M059J (cell line): ENCODE results near the gene CORO1C. TPM values are rescaled to one million over a fixed set of nuclear protein-coding genes. Genes with fewer than 3 reads are reported as not detected.

Source experiments
- DNase-seq: peaks from one replicate; pipeline ENCODE4 v3.0.0-alpha.2; 2012; ENCODE audit warnings: low read depth
- total RNA-seq: library from RNA; depleted of rRNA; stranded (reverse); fragments of >200 nt; shearing (Covaris generic); gene quantifications from 2 replicates; pipeline ENCODE4 v1.2.3, GENCODE V29; 2014

The CORO1C gene
- total RNA-seq, 1 experiment from 2014 or later: 171 TPM

DNA sequence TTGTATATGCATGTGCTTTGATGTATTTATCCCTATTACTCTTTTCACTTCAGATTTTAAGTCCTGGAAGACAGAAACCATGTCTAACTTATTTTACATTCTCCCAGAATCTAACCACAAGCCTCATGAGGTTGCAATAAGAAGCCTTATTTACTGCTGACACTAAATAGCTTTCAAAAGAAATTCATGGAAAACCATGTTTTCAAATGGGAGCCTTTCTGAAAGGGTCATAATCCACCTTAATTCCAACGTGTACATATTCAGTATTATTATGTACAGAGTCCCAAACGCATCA, 34.4 kb downstream of the CORO1C start:
- DNase-seq: no peak

DNA sequence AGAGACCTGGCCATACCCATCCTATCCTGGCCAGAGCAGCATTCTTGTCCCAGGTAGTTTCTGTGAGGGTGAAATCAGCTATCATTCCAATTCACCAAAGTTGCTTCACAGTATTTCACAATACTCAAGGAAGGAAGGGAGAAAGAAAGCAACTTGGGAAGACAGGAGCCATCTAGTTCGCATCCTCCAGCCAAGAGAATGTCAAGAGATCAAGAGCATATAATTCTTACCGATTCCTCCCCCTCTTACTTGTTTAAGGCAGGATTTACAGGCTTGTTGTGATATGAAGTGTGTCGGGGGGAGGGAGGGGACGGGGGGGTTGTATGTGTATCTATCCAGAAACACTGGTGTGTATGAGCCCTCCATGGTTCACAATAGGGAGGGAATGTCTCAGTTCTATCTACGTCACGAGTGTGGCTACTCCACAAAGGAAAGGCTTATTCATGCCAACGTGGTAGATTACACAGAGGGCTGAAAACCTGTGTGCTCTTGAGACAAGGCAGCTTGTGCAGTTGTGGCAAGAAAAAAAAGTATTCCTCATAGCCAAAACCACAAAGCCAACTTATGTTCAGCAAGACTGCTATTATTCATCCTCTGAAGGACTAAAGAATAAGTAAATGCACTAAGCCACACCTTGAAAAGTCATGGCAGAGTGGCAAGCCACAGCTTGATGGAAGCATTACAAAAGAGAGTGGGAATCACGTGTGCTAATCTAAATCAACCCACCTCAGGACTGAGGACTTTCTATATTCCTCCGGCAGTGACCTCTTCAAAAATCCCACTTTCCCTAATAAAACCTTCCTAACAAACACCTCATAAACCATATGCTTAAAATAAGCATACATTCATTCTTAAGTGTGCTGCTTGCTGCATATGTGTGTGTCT, 35.0 kb downstream of the CORO1C start:
- DNase-seq: peak; percentile 99

DNA sequence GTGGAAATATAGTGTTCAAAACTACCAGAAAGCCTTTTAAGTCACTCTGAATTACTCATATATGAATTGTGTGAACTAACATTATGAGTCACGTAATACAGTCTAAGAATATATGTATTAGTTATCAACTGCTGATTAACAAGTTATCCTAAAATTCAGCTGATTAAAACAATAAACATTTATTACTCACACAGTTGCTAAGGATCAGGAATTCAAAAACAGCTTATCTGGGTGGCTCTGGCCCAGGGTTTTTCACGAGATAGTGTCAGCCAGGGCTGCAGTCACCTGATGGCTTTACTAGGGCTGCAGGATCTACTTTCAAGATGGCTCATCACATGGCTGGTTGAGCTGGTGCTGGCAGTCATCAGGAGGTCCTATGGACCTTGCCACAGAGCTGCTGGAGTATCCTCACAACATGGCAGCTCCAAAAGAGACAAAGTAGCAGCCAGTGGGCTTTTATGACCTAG, 36.5 kb downstream of the CORO1C start:
- peak; percentile 68 for DNase-seq

DNA sequence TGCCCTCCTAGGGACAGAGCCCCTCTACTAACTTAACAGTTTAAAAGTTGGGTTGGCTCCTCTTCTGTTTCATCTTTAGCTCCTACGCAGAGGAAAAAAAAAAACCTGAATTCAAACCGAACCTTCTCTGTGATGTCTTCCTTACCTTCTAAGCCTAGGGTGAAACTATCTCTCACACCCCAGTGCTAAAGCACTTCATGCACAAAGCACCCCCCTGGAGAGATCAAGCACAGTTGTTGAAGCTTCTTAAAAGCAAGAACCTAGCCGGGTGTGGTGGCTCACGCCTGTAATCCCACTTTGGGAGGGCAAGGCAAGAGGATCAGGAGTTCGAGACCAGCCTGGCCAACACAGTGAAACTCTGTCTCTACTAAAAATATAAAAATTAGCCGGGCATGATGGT, 37.6 kb downstream of the CORO1C start:
- no peak for DNase-seq

DNA sequence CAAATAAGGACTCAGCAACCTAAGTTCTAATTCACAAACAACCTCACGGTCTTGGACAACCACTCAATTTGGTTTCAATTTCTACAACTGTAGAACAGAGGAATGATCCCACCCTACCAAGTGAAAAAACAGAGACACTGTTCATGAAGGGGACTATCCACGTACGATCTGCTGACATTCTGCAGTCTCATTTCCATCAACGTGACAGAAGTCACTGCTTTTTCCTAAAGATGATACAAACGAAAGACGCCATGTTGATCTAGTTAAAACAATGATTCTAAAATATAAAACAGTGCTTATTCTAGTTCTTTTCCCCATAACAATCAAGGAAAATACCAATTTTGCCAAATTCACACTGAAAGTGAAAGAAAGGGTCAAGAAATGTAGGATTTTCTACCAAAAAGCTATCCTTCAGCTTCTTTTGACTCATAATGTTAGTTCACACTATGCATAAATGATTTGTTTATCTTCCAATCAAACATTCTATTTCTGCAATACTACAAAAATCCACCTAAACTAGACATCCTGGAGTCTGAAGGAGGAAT, 38.1 kb downstream of the CORO1C start:
- DNase-seq: no peak

DNA sequence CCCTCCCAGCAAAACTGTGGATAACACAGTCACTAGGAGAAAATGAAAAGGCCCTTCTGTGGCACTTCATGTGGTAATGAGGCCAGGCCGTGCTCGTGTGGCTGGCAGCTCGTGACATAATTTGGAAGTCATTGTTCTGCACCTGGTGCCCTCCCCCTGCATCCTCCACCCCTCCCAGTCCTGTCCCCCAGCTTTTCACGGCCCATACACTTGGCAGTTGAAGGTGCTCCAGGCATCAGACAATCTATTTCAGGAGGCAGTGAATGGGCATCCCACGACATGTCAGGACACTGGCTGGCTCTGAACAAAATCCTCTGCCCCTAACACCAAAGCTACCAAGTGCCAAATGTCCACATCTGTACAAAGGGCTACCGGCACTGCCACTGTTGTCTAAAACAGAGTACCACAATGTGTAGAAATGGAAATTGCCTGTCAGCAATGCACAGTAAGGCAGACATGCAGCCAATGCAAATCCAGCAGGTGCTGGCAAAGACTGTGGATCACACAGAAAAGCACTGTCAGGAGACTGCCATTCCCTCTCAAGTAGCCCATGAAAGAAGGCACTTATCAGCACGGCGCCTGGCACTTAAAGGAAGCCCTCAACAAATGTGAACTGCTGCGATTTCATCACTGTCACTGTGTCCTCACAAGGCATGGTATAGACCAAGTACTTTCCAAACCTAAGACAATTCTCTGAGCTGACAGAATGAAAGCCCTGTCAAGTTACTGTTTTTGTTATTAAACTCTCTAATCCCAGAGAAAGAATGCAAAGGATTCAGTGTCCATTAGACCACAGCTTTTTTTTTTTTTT, 39.1 kb downstream of the CORO1C start:
- DNase-seq: peak; percentile 61

DNA sequence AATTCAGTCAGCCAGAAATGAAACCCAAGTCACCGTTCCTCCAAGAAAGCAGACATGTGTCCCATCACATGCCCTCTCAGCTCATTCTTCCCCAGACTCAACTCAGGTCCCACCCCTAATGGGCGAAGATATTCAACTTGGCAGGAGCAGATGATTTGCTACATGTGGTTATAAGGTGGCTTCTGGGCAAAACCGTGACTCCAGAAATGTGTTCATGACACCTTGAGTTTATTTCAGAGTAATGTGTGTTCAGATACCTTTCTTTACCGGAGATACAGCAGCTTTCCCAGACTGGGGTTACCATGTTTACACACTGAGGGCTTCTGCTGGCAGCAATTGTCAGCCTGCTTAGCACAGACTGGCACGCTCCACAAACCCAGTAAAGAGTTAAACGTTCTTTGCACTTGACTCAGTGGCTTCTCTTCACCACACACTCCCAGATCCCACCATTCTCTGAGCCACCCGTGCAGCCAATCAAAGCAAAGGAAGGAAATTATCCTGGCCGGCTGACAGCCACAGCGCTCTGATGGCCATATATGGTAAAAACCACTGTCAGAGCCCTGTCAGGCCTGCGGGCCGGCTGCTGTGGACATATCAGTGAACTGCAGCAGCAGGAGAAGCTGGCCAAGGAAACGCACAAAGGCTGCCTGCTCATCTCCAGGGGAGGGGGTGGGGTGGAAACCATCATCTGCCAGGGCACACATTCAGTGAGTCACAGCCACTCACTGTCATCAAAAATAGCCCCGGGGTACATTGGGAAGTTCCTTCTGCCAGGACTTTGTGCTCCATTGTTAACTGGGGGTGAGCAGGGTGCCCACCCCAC, 39.9 kb downstream of the CORO1C start:
- peak; percentile 100 for DNase-seq

DNA sequence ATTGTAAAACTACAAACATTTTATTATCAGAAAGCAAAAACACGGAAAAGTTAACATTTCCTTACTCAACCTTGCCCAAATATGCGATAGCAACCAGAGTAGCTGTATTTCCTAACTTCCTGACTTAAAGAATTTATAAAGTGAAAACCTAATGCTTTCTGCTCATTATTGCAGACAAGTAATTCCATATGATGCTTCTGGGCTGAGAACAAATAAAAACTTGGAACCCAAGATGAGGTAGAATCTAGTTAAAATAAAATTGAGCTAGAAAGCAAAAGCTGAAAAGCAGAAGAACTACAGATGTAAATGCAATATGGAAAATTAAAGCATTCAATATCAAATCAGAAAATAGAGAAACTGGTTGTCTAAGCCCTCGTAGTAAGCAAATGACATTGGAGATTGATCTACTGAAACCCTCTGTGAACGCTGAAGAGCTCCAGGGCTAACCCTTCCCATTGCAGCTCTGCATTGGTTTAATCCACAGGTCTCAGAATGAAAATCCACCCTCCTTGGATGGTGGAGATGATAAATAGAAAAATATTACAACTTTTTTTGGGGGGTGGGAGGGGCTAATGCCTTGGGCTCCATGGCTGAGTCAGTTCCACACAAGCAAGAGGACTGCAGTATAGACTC, 40.7 kb downstream of the CORO1C start:
- DNase-seq: no peak

DNA sequence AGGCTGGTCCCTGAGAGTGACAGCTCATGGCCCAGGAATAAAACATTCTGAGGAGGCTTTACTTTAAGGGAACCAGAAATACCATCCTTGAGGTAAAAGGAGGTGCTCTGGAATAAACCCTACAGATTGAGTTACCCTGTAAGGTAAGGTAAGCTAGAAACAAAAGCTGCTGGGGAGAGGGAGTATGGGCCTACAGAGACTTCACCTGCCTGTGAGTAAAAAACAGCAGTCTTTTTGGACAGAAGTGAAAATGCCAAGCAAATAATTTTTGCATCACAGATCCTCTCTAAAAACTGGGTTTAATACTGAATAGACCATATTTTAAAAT, 41.2 kb downstream of the CORO1C start:
- DNase-seq: no peak

DNA sequence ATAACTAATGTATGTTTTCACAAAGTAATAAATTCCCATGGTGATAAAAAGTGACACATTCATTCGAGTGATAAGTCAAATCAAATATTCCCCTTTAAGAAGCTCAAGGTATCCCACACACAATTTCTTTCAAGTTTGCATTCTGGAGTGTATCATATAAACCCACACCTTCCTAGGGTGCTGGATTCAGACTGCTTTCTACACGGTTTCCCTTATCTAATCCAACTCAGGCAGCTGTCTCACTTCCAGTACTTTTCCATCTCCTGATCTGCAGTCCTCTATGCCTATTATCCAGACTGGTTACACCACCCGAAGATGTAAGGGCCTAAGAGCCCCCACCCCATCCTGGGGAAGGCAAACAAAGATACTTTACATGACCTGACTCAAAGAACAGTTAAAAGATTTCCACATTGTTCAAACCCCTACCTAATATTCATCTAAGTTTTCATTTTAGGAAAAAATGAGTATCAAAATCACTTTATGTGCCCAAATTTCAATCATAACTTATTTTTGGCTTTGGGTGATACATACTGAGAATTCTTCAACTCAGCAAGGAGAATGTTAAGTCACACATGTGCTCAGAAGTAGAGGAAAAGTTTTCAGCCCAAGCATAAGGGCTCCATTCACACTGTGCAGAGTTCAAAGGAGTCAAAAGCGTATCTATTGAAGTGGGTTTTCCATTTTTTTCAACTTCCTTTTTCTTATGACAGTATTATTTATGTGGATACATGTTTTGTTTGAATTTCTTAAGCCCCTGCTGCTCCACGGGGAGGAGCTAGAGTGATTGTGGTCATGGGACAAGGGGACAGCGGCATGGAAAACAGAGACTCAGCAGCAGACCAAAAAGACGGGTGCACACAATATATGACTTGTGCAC, 41.8 kb downstream of the CORO1C start:
- peak; percentile 52 for DNase-seq

DNA sequence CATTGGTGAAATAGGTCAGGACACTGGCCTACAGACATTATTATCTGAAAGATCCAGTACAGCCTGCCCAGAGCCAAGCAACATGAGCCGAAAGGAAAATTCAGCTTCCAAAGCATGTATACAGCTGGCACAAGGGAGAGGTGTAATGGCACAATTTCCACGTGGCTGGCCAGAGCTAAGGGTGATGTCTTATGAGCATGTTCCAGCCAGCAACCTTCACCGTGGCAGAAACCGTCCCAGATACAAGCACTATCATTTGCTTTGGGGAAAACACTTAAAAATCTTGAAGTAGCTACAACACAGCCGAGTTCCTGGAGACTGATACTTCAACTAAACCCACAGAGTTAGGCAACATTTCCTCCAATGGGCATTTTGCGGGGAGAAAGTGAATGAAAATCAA, 44.5 kb downstream of the CORO1C start:
- DNase-seq: no peak

DNA sequence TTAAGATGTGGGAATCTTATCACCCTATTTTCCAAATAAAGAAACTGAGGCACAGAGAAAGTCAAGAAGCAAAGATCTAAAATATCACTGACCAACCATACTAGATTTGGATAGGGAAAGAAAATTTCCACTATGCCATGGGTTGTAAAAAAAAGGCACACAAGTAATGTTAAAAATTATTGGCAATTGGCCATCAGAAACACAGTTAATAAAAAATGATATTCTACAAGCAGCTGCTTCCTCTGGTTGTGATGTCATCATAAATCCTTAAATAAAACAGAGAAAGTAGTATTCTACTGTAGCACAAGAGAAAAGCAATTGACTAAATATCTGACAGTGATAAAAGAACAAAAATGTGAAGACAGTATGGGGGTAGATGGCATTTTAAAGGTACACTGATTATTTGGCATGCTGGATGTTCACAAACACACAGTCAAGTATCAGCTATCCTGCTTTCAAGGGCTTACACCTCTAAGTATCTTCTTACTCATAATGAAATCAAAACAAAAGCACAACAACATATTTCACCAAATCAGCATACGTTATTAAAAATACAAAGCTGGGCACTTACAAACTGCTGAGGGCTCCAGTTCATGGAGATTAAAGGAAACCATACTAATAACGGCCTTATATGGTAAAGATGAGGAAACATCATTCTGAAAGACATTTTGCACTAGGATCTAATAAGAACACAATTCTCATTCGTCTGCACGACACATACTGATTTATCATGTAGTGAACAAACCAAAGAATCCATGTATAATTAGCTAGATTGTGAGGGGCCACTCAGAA, 45.7 kb downstream of the CORO1C start:
- DNase-seq: peak; percentile 27

DNA sequence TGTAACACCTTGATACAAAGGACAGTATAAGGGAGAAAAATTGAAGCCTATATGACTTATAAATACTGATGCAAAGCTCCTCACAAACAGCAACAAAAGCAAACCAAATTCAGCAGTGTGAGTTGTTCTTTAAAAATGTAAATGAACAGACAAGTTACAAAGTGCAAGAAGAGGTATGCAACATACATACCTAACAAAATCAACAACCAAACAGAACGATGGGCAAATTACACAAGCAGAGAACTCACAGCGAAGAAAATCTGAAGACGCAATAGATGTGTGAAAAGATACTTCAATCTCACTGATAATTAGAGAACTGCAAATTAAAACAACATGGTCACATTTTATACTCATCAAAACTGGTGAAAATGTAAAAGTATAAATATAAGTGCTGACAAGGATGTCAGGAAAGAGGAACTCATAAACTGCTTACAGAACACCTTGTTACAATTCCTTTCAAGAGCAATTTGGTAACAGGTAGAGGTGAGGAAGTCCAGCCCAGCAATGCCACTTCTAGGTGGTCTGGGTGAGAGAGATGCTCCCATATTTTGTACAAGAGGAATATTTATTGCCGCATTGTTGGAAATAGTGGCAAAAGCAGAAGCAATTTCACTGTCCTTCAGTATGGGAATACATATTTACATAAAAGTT, 47.3 kb downstream of the CORO1C start:
- no peak for DNase-seq

DNA sequence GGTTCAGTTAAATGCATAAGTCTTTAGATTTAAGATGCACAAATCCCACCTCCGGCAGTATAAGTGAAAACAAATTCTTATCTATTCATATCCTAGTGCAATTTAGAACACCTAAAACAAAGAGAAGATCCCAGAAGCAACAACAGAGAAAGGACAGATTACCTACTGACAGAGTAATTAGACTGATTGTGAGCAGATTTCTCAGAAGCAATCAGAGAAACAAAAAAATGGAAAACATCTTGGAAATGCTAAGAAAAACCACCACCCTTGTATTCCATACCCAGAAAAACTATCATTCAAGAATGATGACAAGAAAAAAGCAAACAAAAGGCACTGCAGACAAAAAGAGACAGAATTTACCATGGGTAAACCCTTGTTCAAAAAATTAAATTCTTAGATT, 50.0 kb downstream of the CORO1C start:
- no peak for DNase-seq

DNA sequence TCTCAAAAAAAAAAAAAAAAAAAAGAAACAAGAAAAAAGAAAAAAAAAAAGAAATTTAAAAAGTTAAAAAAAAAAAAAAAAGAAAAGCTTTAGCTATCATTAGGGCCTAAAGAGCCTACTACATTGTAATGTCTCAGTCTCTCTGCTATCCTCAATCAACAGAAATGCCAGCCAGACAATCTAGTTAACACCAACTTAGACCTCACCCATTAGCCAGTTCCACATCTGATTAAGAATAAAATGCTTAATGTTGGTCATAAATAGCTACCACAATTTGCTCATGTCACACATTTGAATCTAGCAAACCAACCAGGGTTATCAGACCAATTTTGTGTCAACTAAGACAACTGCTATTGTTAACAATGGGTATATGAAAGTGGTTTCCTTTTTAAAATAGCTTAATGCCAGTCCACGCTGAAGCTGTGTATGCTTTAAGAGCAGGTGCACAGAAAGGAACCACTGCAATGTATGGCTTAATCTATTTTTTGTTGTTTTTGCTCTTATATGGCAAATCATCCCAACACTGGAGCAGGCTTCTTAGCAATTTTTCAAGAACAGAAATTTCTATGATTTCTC, 52.1 kb downstream of the CORO1C start:
- DNase-seq: no peak

DNA sequence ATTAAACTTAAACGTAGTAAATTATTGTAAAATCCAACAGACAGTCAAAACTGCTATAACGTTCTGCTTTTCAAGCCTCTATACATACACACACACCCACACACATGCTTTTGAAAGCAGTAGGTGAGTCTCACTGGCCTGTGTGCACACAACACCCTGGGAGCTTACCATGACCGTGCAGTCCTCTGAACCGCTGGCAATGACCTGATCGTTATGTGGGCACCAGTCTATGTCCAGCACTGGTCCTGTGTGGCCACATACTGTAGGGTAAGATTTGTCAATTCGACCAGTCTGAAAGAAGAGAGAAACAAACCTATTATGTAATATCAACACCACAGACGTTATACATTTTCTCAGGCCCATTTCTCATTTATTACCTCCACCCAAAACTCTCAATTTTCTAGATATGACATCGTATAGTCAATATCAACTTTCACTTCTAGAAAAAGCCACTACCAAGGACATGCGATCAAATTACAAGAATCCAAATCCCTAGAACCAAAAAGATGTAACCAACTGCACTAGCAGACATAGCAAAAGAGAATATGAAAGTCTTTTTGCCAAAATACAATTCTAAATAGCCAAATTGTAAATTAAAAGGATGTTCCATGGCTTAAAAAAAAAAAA, 53.1 kb downstream of the CORO1C start:
- no peak for DNase-seq

DNA sequence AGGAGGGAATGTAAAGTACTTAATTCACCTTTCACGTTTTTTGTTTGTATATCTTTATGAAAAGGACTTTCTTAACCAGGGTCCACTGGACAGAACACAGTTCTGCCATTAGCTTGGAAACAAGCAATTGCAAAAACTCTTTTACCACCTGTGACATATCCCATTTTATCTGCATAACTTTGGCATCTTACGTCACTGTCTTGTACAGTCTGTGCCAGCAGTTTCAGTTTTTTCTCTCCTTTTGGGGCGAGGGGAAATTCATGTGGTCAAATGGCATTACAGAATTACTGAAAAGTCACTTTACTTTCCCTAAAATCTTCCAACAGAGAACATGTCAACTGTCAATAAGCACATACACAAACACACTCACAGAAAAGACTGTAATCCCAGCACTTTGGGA, 53.9 kb downstream of the CORO1C start:
- DNase-seq: no peak

DNA sequence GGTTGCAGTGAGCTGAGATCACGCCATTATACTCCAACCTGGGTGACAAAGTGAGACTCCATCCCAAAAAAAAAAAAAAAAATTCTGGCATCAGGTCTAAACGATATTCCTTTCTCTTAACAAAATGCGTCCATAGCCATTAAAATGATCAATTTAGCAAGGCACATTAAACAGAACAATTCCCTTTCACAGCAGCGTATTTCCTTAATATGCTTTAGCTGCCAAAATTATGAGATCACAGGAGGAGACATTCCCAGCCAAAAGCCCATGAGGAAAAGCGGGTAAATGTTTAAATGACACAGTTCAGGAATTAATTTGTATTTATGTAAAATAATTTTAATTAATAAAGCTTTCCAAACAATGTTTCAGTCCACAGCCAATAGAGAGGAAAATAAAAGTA, 54.6 kb downstream of the CORO1C start:
- DNase-seq: no peak
